SKM-1 treated with dmso at 0.1 percent for 144 hours (cell line): ENCODE measurements around the gene EPHB2.
"Not testable (repeated sequence)": the region's sequence is repeated elsewhere in the genome, so short reads cannot be mapped to it uniquely, and the experiment has no call there.

Experiments
- DNase-seq: peaks from one replicate; lab custom pipeline; 2025; ENCODE audit not compliant: unreplicated experiment; lab: John Stamatoyannopoulos, UW

Gene EPHB2

GRCh38 chr1:22710701-22711049, at the start of gene EPHB2:
Gene EPHB2 (plus strand): TSS chr1:22710839. CDS start chr1:22710983, 144 bp downstream.
- peak; percentile 33 for DNase-seq

DNA sequence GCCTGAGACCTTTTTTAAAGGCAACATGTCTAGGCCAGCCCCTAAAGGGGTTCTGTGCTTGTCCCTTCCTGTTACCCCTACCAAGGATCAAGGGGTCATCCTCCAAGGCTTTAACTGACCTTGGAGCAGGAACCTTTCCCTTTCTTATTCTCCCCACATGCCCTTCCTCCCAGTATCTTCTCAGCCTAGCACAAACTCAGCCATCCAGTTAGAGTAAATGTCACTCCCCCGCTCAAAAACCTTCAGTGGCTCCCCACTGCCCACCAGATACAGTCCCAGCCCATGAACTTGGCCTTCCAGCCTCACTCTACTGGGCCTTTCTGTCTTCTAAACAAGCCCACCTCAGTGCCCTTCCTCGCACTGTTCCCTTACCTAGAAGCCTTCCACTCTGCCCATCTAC, 48.8 kb upstream of the EPHB2 start:
- DNase-seq, result no peak

DNA sequence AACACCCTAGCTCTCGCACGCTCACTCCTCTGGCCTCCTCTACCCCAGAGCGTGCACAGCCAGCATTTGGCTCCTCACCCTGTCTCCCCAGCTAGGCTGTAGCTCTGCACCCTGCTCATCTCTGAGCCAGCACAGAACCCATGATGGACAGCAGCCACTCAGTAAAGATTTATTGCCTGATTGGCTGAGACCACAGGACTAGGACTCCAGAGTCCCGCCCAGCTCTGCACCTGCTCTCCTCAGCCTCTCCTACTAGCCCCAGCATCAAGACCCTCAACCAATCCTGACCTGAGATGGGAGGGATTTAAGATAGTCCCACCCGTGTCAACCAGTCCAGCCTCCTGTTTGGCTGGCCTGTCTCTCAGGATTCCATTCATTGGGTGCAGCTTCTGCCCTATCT, 48.3 kb upstream of the EPHB2 start:
- no peak for DNase-seq

- no peak for DNase-seq
Measured at GRCh38 chr1:22662986-22663408, 47.6 kb upstream of the EPHB2 start.

- DNase-seq, result no peak
Measured at GRCh38 chr1:22665752-22666151, 44.9 kb upstream of the EPHB2 start.

GRCh38 chr1:22666412-22666811, 44.2 kb upstream of the EPHB2 start:
- no peak for DNase-seq

DNA sequence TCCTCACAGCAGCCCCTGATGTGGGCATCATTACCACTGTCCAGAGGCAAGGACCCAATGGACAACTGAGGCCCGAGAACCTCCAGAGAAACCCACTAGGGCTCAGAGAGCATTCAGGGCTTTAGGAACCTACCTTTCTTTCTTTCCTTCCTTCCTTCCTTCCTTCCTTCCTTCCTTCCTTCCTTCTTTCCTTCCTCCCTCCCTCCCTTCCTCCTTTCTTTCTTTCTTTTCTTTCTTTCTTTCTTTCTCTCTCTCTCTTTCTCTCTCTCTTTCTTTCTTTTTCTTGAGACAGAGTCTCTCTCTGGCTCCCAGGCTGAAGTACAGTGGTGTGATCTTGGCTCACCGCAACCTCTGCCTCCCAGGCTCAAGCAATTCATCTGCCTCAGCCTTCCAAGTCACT, 41.8 kb upstream of the EPHB2 start:
- not testable (repeated sequence) for DNase-seq

GRCh38 chr1:22670352-22670975, 40.2 kb upstream of the EPHB2 start:
- no peak for DNase-seq

DNA sequence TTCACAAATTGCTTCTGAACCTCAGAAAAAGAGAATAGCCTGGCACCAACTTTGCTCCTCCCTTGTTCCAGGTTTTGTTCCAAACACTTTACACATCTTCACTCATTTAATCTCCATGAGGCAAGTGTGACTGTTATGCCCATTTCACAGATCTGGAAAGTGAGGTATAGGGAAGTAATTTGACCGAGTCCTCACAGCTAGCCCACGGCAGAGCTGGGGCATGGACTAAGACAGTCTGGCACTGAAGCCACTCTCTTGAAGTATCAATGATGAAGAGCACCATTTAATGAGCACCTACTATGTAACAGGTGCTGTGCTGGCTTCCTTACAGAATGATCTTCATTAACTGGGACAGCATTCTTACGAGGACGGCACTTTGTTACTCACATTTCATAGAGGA, 38.6 kb upstream of the EPHB2 start:
- DNase-seq, result no peak

DNA sequence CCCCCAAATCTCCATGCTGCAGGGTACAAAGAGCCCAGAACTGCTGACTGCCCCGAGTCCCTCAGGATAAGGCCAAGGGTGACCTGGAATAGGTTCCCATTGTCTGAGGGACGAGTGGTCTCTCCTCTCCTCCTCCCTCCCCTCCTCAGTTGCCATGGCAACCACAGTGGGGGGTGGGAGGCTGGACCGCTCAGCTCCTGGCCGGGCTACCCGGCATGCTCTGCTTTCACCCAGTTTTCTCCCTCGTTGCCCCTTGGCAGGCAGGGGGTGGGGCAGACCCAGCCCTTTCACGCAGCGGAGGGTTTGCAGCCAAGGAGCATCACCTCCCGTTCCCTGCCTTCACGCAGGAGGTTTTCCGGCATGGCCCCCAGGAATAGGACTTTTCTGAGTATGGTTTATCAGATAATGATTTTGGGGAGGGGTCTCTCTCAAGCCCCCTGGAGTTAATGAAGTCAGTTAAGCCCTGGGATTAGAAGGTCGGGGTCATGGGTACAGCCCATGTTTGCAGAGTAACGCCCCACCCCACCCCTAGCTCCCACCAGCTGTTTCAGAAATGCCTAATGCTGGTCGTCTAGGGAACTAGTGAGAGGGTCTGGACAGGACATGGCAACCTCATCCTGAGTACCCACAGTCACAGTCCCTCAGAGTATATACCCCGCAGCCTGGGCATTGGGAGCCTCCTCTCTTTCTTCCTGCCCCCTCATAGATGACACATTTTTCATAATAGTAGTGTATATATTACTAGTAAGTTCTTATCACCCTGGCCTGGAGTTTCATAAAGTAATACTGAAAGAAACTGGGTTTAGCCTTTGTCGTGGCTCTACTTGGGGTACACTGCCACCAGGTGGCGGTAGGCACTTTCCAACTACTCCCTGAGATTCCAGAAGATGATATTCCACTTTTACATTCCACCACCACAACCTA, 36.9 kb upstream of the EPHB2 start:
- peak; percentile 39 for DNase-seq

- no peak for DNase-seq
Measured at GRCh38 chr1:22674410-22674749, 36.3 kb upstream of the EPHB2 start.

DNA sequence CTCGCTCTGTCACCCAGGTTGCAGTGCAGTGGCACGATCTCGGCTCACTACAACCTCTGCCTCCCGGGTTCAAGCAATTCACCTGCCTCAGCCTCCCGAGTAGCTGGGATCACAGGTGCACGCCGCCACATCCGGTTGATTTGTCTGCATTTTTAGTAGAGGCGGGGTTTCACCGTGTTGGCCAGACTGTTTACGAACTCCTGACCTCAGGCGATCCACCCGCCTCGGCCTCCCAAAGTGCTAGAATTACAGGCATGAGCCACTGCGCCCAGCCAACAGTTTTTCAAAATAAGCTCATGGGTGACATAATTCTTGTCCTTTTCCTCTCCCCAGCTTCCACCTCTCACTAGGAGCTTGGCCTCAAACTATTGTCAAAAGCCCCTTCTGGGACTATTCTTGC, 34.5 kb upstream of the EPHB2 start:
- not testable (repeated sequence) for DNase-seq

- no peak for DNase-seq
Measured at GRCh38 chr1:22676916-22677583, 33.6 kb upstream of the EPHB2 start.

GRCh38 chr1:22677931-22678896, 32.4 kb upstream of the EPHB2 start:
- DNase-seq, result no peak

- DNase-seq, result no peak
Measured at GRCh38 chr1:22680726-22681125, 29.9 kb upstream of the EPHB2 start.

DNA sequence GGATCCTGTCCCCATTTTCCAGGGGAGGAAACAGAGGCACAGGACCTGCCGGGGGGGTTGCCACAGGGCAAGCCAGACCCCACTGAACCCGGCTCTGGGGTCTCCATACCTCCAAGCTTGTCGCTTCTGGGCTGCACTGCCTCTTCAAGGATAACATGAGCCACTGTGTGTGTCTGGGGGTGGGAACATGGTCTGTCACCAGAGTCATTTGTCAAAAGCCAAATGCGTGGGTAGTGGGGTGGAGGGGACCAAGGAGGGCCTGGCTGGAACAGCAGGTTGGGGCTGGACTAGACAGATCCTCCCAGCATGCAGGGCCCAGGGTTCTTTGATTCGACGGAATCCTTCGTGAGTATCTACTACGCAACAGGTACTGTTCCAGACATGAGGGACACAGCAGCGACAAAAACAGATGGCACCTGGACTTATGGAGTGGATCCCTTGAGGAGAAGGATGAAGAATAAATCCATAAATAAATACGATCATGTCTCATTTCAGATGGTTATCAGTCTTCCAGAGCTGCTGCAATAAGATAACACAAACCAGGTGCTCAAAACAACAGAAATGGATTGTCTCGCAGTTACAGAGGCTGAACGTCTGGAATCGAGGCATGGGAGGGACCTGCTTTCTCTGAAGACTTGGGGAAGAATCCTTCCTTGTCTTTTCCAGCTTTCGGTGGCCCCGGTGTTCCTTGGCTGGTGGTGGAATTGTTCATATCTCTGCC, 28.9 kb upstream of the EPHB2 start:
- no peak for DNase-seq

DNA sequence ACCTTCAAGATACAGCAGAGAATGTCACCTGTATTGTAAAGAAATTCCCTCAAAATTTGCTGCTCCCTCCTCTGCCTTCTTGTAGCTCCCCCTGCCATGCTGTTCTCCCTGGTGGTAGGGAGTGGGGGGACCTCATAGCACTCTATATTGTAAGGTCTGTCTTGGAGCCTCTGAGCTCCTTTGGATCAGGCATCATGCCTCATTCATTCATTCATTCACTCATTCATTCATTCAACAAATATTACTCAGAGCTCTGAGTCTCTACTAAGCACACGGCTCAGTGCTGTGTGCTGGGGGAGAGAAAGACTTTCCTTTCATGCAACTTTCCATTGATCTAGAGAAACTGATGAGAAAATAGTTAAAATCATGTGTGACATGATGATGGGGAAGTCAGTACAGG, 27.1 kb upstream of the EPHB2 start:
- DNase-seq, result no peak

GRCh38 chr1:22685591-22686059, 25.0 kb upstream of the EPHB2 start:
- no peak for DNase-seq

DNA sequence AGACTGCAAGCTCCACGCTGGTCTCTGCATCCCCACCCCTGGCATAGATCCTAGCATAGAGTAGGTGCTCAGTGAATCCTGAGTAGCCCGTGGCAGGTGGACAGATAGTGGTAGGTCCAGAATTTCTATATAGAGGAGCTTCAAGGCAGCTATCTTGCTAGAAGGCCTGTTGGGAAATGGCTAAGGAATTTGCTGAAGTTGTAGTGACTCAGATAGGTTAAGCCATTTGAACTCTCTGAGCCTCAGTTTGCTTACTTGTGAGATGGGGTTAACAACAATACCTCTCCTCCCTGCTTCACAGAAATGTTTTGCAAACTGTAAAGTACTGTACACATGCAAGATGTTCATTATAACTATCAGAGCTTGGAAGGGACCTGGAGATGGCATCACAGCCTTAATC, 23.4 kb upstream of the EPHB2 start:
- no peak for DNase-seq

DNA sequence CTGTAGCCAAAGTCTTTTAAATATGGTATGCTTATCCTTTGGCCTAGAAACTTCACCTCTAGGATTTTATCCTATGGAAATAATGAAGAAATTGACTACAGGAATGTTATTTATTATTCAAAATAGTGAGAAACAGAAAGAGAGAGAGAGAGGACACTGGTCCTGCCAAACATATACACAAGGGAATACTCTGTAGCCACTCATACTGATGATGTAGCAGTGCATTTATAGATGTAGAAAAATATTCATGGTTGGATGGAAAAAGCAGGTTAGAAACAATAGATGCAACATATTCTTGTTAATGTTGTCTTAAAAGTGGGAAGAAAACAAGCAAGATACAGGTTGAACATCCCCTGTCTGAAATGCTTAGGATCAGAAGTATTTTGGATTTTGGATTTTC, 22.2 kb upstream of the EPHB2 start:
- no peak for DNase-seq
